Lung (tissue), 12 donors: ENCODE results near the gene OPALIN. TPM values are rescaled to one million over a fixed set of nuclear protein-coding genes. Genes with fewer than 3 reads are reported as not detected.
"Not testable (repeated sequence)": the region's sequence is repeated elsewhere in the genome, so short reads cannot be mapped to it uniquely, and the experiment has no call there.

Source experiments
- ATAC-seq: fragments of 200-7000 bp; cut with Tn5 transposase; one replicate; pipeline ENCODE4 v1.9.1; 2020; ENCODE audit warnings: moderate number of reproducible peaks; ENCODE audit not compliant: insufficient read depth, low FRiP score
- DNase-seq, 3 donors: peaks; one replicate each; pipeline ENCODE4 v3.0.0-alpha.2; 2013 to 2017
- H3K27ac ChIP-seq, 2 donors: one replicate each; pipeline ENCODE4 v1.5.1; 2013; ENCODE audit warnings: mild to moderate bottlenecking in 2 of 2, moderate library complexity in 2 of 2, control low read depth in 1 of 2, inconsistent platforms in 1 of 2, low read depth in 1 of 2, low read length in 1 of 2
- H3K27me3 ChIP-seq, 3 donors: one replicate each; pipeline ENCODE4 v1.5.1; 2013; ENCODE audit warnings: low read length in 2 of 3; ENCODE audit not compliant: control insufficient read depth in 3 of 3, insufficient read depth in 3 of 3
- H3K36me3 ChIP-seq, 4 donors: one replicate each; pipeline ENCODE4 v1.5.1; 2013; ENCODE audit warnings: low read length in 4 of 4, mild to moderate bottlenecking in 1 of 4, moderate library complexity in 1 of 4; ENCODE audit not compliant: control insufficient read depth in 4 of 4, insufficient read depth in 4 of 4
- H3K4me1 ChIP-seq, 5 donors: one replicate each; pipeline ENCODE4 v1.5.1; 2013; ENCODE audit warnings: low read length in 5 of 5, mild to moderate bottlenecking in 2 of 5, moderate library complexity in 1 of 5; ENCODE audit not compliant: control insufficient read depth in 5 of 5, insufficient read depth in 5 of 5
- H3K4me3 ChIP-seq: one replicate; pipeline ENCODE4 v1.5.1; 2013; ENCODE audit warnings: mild to moderate bottlenecking, control low read depth, moderate library complexity
- H3K9ac ChIP-seq, 2 donors: one replicate each; pipeline ENCODE4 v1.5.1; 2013; ENCODE audit warnings: low read length in 2 of 2, control low read depth in 1 of 2; ENCODE audit not compliant: insufficient read depth in 1 of 2
- H3K9me3 ChIP-seq, 4 donors: one replicate each; pipeline ENCODE4 v1.5.1; 2013; ENCODE audit warnings: low read length in 3 of 4, mild to moderate bottlenecking in 1 of 4, moderate library complexity in 1 of 4; ENCODE audit not compliant: control insufficient read depth in 4 of 4, insufficient read depth in 3 of 4
- WGBS, 2 donors: extraction: QIAGEN DNeasy Blood & Tissue Kit; methylation state at CpG; one replicate each; pipeline ENCODE4 v1.1.7; 2013; 5-methylcytosine and 5-hydroxymethylcytosine counted together
- polyA plus RNA-seq, 2 donors: library from polyadenylated mRNA; stranded (reverse); fragments of 200-250 nt; gene quantifications; one replicate each; pipeline ENCODE4 v1.2.1, GENCODE V29; 2013
- total RNA-seq, 2 donors: library from RNA; depleted of rRNA in 1 of 2; stranded (reverse); fragments of >200 nt in 1 of 2; gene quantifications; one replicate each; pipeline ENCODE4 v1.2.1, GENCODE V29; 2014 to 2021
- TF ChIP-seq, protein P1 (sequence below): IDR thresholded peaks from 2 replicates; pipeline ENCODE4 v1.5.1; 2012; ENCODE audit warnings: mild to moderate bottlenecking; ENCODE audit errors: control extremely low read depth, extremely low read depth
- donor health status: control.
- donor health status: control.
- donor health status: Bipolar disorder and iron deficiency.
- donor health status: healthy.
- donor health status: DM: yes; HTN: yes; CAD: no.

Gene OPALIN
- total and polyA plus RNA-seq, 4 donors = not detected

DNA sequence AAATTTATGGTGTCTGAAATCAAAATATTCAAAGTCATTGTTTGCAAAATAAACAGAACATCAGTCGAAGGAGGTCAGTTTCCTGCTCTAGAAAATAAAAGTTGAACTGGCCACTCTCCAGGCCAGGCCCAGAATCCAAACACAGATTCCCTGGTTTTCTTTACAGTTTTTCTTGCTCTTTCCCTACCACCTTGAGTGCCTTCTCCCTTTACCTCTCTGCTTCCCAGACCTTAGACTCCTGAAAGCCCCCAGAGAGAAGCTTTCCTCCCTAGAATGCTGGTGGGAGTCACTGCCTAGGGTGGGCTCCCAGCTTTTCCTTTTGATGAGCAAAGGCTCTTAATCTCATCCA, 48.5 kb downstream of the OPALIN start:
- TF ChIP-seq, protein P1, sequence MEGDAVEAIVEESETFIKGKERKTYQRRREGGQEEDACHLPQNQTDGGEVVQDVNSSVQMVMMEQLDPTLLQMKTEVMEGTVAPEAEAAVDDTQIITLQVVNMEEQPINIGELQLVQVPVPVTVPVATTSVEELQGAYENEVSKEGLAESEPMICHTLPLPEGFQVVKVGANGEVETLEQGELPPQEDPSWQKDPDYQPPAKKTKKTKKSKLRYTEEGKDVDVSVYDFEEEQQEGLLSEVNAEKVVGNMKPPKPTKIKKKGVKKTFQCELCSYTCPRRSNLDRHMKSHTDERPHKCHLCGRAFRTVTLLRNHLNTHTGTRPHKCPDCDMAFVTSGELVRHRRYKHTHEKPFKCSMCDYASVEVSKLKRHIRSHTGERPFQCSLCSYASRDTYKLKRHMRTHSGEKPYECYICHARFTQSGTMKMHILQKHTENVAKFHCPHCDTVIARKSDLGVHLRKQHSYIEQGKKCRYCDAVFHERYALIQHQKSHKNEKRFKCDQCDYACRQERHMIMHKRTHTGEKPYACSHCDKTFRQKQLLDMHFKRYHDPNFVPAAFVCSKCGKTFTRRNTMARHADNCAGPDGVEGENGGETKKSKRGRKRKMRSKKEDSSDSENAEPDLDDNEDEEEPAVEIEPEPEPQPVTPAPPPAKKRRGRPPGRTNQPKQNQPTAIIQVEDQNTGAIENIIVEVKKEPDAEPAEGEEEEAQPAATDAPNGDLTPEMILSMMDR = no peak
- Histone ChIP-seq H3K27me3 (peaks cover 0 to 2% (median 0%) of the 10 kb centered on the region in 3 donors), H3K9me3 (no peaks in the 10 kb centered on the region), H3K9ac (no peak overlapping the region), H3K4me3 (no peak overlapping the region), H3K27ac (no peak overlapping the region), H3K36me3 (no peaks in the 10 kb centered on the region), H3K4me1 (peaks cover 2 to 19% (median 10%) of the 10 kb centered on the region in 5 donors)
- DNase-seq (peak in 1 of 3 donors; percentile 36), ATAC-seq (no peak)
- 10 to 16% methylated on average over 1 of the region's 1 CpG for WGBS, 2 donors

DNA sequence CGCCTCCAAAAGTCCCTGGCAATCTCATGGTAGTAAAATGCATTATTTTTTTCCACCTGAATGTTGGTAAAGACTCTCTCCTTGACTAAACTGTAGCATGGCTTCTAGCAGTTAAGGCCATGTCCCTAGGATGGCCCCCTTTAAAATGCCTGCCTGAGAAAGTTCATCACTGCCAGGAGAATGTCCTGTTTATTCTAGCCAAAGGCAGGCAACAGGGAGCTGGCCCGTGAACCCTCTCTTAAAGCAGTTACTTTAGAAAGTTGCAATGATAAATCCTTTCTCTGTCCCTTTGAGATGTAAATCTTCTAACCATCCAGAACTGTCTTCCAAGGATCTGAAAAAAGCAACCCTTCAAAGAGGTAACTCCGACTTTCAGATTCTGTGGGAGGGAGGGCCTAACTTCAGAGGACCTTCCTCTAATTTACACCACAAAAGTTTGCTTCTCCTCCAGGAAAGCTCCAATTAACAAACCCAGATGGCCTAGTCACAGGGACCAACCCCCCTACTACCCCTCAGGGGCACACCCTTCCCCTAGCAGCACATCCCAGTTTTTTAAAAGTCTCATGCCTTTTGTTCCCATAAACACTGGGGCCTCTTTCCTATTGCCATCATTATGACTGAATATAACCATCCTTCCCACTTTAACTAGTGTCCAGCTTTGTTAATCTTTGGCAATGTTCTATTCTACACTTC, 49.0 kb downstream of the OPALIN start:
- no peaks in the 10 kb centered on the region for H3K9me3 ChIP-seq
- H3K9ac ChIP-seq = no peak overlapping the region
- no peaks in the 10 kb centered on the region for H3K27me3 ChIP-seq
- ATAC-seq (no peak), DNase-seq (peak in 2 of 3 donors; percentile 44 to 53)
- TF ChIP-seq, protein P1 = no peak
- 52 to 56% methylated on average over 3 of the region's 3 CpGs for WGBS, 2 donors
- no peak overlapping the region for H3K4me3 ChIP-seq
- no peaks in the 10 kb centered on the region for H3K36me3 ChIP-seq
- no peak overlapping the region for H3K27ac ChIP-seq
- peaks cover 2 to 19% (median 10%) of the 10 kb centered on the region in 5 donors for H3K4me1 ChIP-seq

DNA sequence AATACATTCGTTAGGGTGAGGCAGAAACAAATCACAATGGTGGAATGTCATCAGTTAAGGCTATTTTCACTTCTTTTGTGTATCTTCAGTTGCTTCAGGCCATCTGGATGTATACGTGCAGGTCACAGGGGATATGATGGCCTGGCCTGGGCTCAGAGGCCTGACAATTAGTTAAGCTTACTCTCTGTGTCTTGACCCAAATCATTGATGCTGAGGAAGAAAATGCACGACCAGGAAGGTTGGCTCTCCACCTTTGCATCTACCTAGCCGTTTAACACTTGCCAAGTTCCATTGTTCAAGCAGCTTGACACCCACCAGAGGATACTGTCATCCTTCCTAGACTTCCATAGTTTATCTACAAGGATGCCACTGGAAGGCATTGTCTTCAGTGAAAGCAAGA, 49.9 kb downstream of the OPALIN start:
- H3K9me3 ChIP-seq, H3K27ac ChIP-seq, H3K4me3 ChIP-seq, DNase-seq, H3K27me3 ChIP-seq, H3K36me3 ChIP-seq, ATAC-seq, H3K9ac ChIP-seq: not testable (repeated sequence)
- 61 to 70% methylated on average over 4 of the region's 4 CpGs for WGBS, 2 donors
- H3K4me1 ChIP-seq = peaks cover 2 to 19% (median 10%) of the 10 kb centered on the region in 5 donors

DNA sequence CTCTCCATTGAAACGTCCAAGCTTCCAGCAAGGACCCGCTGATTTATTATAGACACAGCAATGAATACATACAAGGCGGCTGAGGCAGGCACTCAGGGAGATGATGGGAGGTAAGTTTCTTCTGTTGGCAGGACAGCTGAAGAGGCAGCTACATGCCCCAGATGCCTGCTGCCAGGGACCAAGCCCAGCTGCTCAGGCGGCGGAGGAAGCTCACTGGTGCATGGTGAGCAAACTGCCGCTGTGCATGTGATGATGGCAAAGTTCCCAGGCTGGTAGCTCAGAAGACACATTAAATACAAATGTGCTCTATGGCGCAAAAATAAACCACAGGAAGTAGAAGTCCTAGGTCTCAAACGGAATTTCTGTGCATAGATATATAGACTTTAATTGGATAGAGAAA, 52.3 kb downstream of the OPALIN start:
- H3K9me3 ChIP-seq = no peaks in the 10 kb centered on the region
- 13 to 31% methylated on average over 8 of the region's 8 CpGs for WGBS, 2 donors
- no peak for ATAC-seq
- no peak overlapping the region for H3K4me3 ChIP-seq
- TF ChIP-seq, protein P1 = no peak
- H3K27ac ChIP-seq = no peak overlapping the region
- H3K4me1 ChIP-seq = peaks cover 2 to 19% (median 13%) of the 10 kb centered on the region in 5 donors
- no peaks in the 10 kb centered on the region for H3K36me3 ChIP-seq
- DNase-seq = peak in 2 of 3 donors; percentile 38 to 47
- no peak overlapping the region for H3K9ac ChIP-seq
- H3K27me3 ChIP-seq = no peaks in the 10 kb centered on the region
